Measurements from ENCODE around the gene ANKS3.

Gene ANKS3

DNA sequence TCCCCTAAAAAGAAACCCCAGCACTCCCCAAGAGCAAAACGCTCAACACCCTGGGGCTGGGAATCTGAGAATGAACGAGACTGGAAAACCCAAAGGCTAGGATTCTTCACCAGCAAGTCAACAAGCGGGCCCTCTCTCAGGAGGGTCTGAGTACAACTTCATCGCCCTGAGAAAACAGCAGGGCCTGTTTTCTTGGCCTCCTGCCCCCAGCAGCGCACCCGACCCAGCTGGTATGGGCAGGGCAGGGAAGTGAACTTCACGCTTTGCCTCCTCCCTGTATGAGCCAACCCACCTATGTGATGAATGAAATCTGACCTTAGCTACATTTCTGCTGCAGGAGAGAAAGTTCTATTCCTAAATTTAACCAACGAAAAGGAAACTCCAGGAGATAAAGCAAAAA, 29.6 kb downstream of the ANKS3 start:
- TF ChIP-seq, protein P1, sequence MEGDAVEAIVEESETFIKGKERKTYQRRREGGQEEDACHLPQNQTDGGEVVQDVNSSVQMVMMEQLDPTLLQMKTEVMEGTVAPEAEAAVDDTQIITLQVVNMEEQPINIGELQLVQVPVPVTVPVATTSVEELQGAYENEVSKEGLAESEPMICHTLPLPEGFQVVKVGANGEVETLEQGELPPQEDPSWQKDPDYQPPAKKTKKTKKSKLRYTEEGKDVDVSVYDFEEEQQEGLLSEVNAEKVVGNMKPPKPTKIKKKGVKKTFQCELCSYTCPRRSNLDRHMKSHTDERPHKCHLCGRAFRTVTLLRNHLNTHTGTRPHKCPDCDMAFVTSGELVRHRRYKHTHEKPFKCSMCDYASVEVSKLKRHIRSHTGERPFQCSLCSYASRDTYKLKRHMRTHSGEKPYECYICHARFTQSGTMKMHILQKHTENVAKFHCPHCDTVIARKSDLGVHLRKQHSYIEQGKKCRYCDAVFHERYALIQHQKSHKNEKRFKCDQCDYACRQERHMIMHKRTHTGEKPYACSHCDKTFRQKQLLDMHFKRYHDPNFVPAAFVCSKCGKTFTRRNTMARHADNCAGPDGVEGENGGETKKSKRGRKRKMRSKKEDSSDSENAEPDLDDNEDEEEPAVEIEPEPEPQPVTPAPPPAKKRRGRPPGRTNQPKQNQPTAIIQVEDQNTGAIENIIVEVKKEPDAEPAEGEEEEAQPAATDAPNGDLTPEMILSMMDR (IDR thresholded peaks at IDR 0.05; ENCODE audit: extremely low read depth, missing control alignments): no peak
- DNase-seq (ENCODE audit: low spot score): no peak

DNA sequence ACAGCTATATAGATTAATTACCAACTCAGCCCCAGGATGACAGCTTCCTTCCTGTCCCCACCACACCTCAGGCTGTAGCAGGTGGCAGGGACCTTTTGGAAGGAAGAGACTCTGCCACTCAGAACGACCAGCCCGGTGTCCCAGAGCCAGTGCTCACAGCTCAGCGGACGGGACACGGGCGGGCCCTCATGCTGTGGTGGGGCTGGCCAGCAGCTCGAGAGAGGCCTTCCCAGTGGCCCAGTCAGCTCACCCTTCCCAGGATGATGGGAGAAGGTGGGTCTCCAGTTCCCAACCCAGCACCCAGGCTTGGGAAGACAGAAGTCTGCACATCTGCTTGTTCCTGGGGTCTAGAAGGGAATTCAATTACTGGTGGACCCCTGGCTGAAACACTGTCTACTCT, 30.2 kb downstream of the ANKS3 start:
- DNase-seq (ENCODE audit: low spot score): no peak
- TF ChIP-seq, protein P1 (IDR thresholded peaks at IDR 0.05; ENCODE audit: extremely low read depth, missing control alignments): no peak

DNA sequence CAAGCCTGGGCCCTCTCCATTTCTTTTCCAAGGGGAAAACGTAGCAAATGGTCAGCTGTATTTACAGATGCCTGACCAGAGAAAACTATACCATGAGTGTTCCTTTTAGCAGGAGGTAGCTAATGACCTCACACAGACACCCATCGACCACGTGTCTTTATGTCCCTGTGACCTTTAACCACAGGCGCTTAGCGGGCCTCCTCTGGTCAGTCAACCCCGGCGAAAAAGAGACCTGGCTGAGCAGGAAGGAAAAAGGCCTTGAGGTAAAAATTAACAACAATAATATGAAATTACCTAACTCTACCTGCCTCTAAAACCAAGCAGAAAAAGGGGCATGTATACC, 31.6 kb downstream of the ANKS3 start:
- TF ChIP-seq, protein P1 (IDR thresholded peaks at IDR 0.05; ENCODE audit: extremely low read depth, missing control alignments): no peak

DNA sequence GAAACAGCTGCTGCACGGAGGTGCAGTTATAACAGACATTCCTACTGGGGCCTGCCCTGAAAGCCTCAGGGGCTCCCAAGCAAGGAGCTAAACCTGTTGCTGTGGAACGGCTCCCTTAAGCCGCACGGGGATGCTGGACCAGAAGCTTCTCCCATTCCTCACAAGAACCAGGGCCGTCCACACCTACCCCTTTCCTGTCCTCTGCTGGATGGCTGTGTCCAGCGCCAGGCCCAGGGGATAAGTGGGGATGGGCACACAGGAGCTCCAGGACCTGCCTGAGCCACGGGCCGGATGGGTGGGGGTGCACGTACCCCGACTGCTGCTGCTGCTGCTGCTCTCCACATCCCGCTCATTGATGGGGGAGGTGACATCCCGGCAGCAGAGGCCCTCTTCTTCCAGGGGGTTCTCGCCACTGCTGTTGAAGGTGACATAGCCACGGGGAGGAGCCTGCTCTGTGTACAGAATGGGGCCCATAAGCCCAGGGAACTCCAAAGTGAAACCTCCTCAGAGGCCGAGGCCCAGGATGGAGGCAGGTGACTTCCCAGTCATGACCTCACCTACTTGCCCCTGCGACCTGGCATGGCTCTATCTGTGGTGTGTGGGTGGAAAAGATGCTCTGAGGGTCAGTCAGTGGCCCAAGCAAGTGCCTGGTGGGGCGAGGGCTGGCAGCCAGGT, 32.1 kb downstream of the ANKS3 start:
- TF ChIP-seq, protein P1 (IDR thresholded peaks at IDR 0.05; ENCODE audit: extremely low read depth, missing control alignments): no peak
- no peak for DNase-seq (ENCODE audit: low spot score)

More for the DNA sequence above, 31.6 kb downstream of the ANKS3 start:
- no peak for DNase-seq (ENCODE audit: low spot score)

DNA sequence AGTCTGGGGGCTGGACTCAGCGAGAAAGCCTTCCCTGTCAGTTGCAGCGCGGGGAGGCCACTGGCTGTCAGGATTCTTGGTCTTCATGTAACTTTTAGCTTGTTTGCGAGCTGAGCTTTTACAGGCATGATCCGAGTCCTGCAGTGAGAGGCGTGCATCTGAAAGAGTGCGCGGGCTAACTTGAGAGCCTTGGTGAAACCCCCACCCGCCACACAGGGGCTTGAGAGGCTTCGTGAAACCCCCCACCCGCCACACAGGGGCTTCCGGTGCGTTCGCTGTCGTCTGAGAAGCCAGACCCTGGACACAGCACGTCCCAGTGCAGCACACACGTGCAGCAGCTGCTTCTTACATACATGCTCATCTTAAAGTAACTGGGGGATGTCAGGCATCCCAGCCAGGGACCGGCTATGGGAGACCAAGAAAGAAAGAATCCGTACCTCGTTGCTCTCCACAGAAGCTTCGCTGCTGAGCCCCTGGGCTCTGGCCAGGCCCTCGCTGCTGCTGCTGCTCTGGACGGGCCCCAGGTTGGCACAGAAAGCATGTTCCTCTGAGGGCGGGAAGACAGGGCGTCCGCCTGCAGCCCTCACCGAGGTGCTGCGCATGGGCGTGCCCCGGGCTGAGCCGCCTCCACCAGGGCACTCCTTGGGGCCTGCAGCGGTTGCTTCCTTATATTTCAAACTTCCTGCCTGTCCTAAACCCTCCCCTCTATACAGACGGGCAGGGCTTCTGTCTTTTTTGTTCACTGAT, 32.9 kb downstream of the ANKS3 start:
- no peak for DNase-seq (ENCODE audit: low spot score)
- TF ChIP-seq, protein P1 (IDR thresholded peaks at IDR 0.05; ENCODE audit: extremely low read depth, missing control alignments): no peak

DNA sequence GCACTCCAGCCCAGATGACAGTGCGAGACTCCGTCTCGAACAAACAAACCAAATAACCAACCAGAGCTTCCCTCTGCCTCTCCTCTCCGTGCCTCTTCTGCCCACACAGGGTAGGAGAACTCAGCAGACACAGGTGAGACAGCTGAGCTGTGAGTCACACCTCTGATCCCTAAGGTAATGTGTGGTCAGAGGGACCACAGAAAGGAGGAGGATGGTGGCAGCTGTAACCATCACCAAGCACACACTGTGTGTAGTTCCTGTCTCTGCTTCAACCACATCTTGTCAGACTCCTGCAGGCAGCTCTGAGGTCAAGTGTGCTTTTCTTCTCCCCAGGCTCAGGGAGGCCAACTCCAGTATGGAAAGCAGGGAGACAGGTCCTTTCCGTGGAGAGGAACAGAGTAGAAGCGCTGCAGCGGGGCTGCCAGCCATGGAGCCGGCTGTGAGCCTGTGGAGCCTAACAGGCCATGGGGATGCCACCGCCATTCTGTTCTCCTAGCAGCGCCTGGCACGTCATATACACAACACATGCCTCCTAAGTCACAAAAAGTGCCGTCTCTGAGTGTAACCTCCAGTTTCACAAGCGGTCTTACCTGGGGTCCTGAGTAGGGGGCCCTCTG, 33.6 kb downstream of the ANKS3 start:
- TF ChIP-seq, protein P1 (IDR thresholded peaks at IDR 0.05; ENCODE audit: extremely low read depth, missing control alignments): no peak
- no peak for DNase-seq (ENCODE audit: low spot score)

DNA sequence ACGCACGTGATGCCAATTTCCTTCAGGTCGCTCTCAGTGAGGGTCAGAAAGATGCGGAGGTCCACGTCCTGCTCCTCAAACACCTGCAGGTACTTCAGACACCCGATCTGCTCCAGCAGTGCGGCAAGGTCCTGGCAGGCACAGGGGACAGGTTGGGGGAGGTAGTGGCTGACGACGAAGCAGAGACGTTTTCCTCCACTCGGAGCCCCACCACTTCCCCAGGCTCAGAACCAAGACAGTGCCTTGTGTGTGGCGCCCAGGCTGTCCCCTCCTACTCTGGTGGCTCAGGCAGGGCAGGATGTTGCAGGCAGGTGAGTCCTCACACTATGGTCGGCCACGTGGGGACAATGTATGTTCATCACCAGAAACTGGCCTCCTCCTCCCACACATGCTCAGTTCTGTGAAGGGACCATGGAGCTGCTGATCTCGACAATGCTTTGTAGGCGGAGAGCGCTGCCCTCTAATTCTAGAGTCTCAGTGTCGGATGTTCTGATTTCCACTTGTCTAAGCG, 35.0 kb downstream of the ANKS3 start:
- no peak for DNase-seq (ENCODE audit: low spot score)
- TF ChIP-seq, protein P1 (IDR thresholded peaks at IDR 0.05; ENCODE audit: extremely low read depth, missing control alignments): no peak

All from GM20000 (cell line).